Loucy (cell line): ENCODE results near the gene STUB1.

ENCODE experiments used
- H2AFZ ChIP-seq: fragments of 200-600 bp; sonication (generic); 2 replicates; pipeline ENCODE4 v1.6.0; 2016; ENCODE audit warnings: antibody characterized with exemption, mild to moderate bottlenecking, low read length, moderate library complexity
- H3F3A ChIP-seq: fragments of 200-600 bp; 2 replicates; pipeline ENCODE4 v1.6.0; 2016; ENCODE audit warnings: antibody characterized with exemption, low read depth, mild to moderate bottlenecking
- H3K27me3 ChIP-seq: fragments of 200-600 bp; sonication (generic); 2 replicates; pipeline ENCODE4 v1.6.1; 2014; ENCODE audit warnings: low read length, mild to moderate bottlenecking; ENCODE audit not compliant: insufficient read depth, poor library complexity, severe bottlenecking
- H3K36me3 ChIP-seq: fragments of 200-600 bp; sonication (generic); 2 replicates; pipeline ENCODE4 v1.6.1; 2016; ENCODE audit warnings: low read length; ENCODE audit not compliant: insufficient read depth
- H3K4me1 ChIP-seq: fragments of 200-600 bp; sonication (generic); 2 replicates; pipeline ENCODE4 v1.5.1; 2014; ENCODE audit warnings: low read length, mild to moderate bottlenecking; ENCODE audit not compliant: insufficient read depth, poor library complexity, severe bottlenecking
- H3K4me2 ChIP-seq: fragments of 200-600 bp; sonication (generic); 2 replicates; pipeline ENCODE4 v1.6.0; 2014; ENCODE audit warnings: antibody characterized with exemption, low read length, low read depth, mild to moderate bottlenecking; ENCODE audit not compliant: poor library complexity, severe bottlenecking
- H3K4me3 ChIP-seq: fragments of 200-600 bp; sonication (generic); 2 replicates; pipeline ENCODE4 v1.5.1; 2014; ENCODE audit warnings: low read length, mild to moderate bottlenecking, mixed read lengths; ENCODE audit not compliant: poor library complexity, severe bottlenecking
- H3K79me2 ChIP-seq: fragments of 200-600 bp; sonication (generic); 2 replicates; pipeline ENCODE4 v1.6.1; 2014; ENCODE audit warnings: low read length; ENCODE audit not compliant: insufficient read depth
- H3K9ac ChIP-seq: fragments of 200-600 bp; sonication (generic); 2 replicates; pipeline ENCODE4 v1.6.0; 2014; ENCODE audit warnings: mild to moderate bottlenecking, low read depth, low read length, moderate library complexity; ENCODE audit not compliant: poor library complexity, severe bottlenecking
- H3K9me2 ChIP-seq: fragments of 200-600 bp; sonication (generic); replicated peaks from 2 replicates; pipeline ENCODE4 v1.6.1; 2016; ENCODE audit warnings: low read depth, low read length, mixed read lengths
- H3K9me3 ChIP-seq: fragments of 200-600 bp; sonication (generic); 2 replicates; pipeline ENCODE4 v1.6.1; 2014; ENCODE audit warnings: mild to moderate bottlenecking, antibody characterized with exemption, low read length, low read depth; ENCODE audit not compliant: insufficient read depth
- H4K20me1 ChIP-seq: fragments of 200-600 bp; sonication (generic); 2 replicates; pipeline ENCODE4 v1.6.0; 2014; ENCODE audit warnings: antibody characterized with exemption, low read length, mild to moderate bottlenecking; ENCODE audit not compliant: insufficient read depth, poor library complexity, severe bottlenecking
- CTCF ChIP-seq: fragments of 200-600 bp; sonication (generic); conservative IDR thresholded peaks from 2 replicates; pipeline ENCODE4 v1.5.1; 2014; ENCODE audit warnings: mild to moderate bottlenecking, antibody characterized with exemption, low read length
- EZH2phosphoT487 ChIP-seq: fragments of 200-600 bp; IDR thresholded peaks from 2 replicates; pipeline ENCODE4 v1.6.1; 2018; ENCODE audit warnings: antibody characterized with exemption, mild to moderate bottlenecking, moderate library complexity, borderline replicate concordance

Gene STUB1

GRCh38 chr16:648781-649589 lies 31.2 kb upstream of the STUB1 start, which contains the start of gene WDR90:
TSS of gene WDR90 (plus strand) at chr16:649365. CDS start at chr16:649417, 52 bp downstream.
- H4K20me1 ChIP-seq = no peaks in the 10 kb centered on the region
- H3K9me2 ChIP-seq = no peaks in the 10 kb centered on the region
- no peaks in the 10 kb centered on the region for H3K36me3 ChIP-seq
- no peaks in the 10 kb centered on the region for H3K4me1 ChIP-seq
- peak within 1 kb of the TSS; percentile 76 for H3K9ac ChIP-seq
- H3K4me3 ChIP-seq = peak within 1 kb of the TSS; percentile 86
- H3K79me2 ChIP-seq = 0 out of 2 replicates have a peak, but pooled peaks cover 3% of the 10 kb centered on the region
- H3F3A ChIP-seq = no peaks in the 10 kb centered on the region
- no peaks in the 10 kb centered on the region for H3K27me3 ChIP-seq
- TF ChIP-seq EZH2phosphoT487 (no peak), CTCF (no peak)
- H2AFZ ChIP-seq = peak within 1 kb of the TSS; percentile 64
- peak within 1 kb of the TSS; percentile 88 for H3K4me2 ChIP-seq
- no peaks in the 10 kb centered on the region for H3K9me3 ChIP-seq

- H3K4me1 ChIP-seq = no peaks in the 10 kb centered on the region
- H3K4me3 ChIP-seq = peak overlapping the region; percentile 86
- no peak overlapping the region for H2AFZ ChIP-seq
Measured at GRCh38 chr16:649631-650030, 30.6 kb upstream of the STUB1 start.

GRCh38 chr16:651844-652243 lies 28.4 kb upstream of the STUB1 start:
- Histone ChIP-seq H2AFZ (no peak overlapping the region), H3K4me1 (no peaks in the 10 kb centered on the region), H3K36me3 (no peaks in the 10 kb centered on the region), H4K20me1 (no peaks in the 10 kb centered on the region), H3K9me3 (no peaks in the 10 kb centered on the region), H3K27me3 (no peaks in the 10 kb centered on the region), H3K9me2 (no peaks in the 10 kb centered on the region), H3F3A (no peaks in the 10 kb centered on the region), H3K4me3 (no peak overlapping the region), H3K4me2 (no peak overlapping the region), H3K79me2 (0 out of 2 replicates have a peak, but pooled peaks cover 3% of the 10 kb centered on the region), H3K9ac (no peak overlapping the region)
- no peak for TF ChIP-seq EZH2phosphoT487
- TF ChIP-seq CTCF = no peak

More at GRCh38 chr16:649631-650030, 30.6 kb upstream of the STUB1 start:
- H3F3A ChIP-seq = no peaks in the 10 kb centered on the region
- H3K79me2 ChIP-seq = 0 out of 2 replicates have a peak, but pooled peaks cover 3% of the 10 kb centered on the region
- TF ChIP-seq EZH2phosphoT487 = no peak
- H4K20me1 ChIP-seq = no peaks in the 10 kb centered on the region
- peak overlapping the region; percentile 76 for H3K9ac ChIP-seq
- peak overlapping the region; percentile 65 for H3K4me2 ChIP-seq
- H3K27me3 ChIP-seq = no peaks in the 10 kb centered on the region
- H3K9me2 ChIP-seq = no peaks in the 10 kb centered on the region
- no peaks in the 10 kb centered on the region for H3K36me3 ChIP-seq
- no peaks in the 10 kb centered on the region for H3K9me3 ChIP-seq
